ENCODE results near the gene ZBTB18.

ZBTB18 gene

GRCh38 chr1:244048256-244049161 is 2.6 kb upstream of the ZBTB18 start:
- no peak for TF ChIP-seq POLR2A (IDR thresholded peaks at IDR 0.05; ENCODE audit: low read length)
- no peak for TF ChIP-seq GATA1 (IDR thresholded peaks at IDR 0.05; ENCODE audit: low read depth, low read length)

GRCh38 chr1:244049162-244050013 is 1.7 kb upstream of the ZBTB18 start:
- TF ChIP-seq POLR2A (IDR thresholded peaks at IDR 0.05; ENCODE audit: low read length) (no peak), GATA1 (IDR thresholded peaks at IDR 0.05; ENCODE audit: low read depth, low read length) (no peak)
- peak; percentile 61 to 71 for DNase-seq

More at GRCh38 chr1:244048256-244049161, 2.6 kb upstream of the ZBTB18 start:
- DNase-seq, result peak; percentile 99

GRCh38 chr1:244050014-244050834 is 859 bp upstream of the ZBTB18 start:
- TF ChIP-seq POLR2A (IDR thresholded peaks at IDR 0.05; ENCODE audit: low read length) (no peak), GATA1 (IDR thresholded peaks at IDR 0.05; ENCODE audit: low read depth, low read length) (no peak)
- peak; percentile 37 to 45 for DNase-seq

- DNase-seq, result peak; percentile 48 to 71
- TF ChIP-seq POLR2A (IDR thresholded peaks at IDR 0.05; ENCODE audit: low read length), result no peak
- no peak for TF ChIP-seq GATA1 (IDR thresholded peaks at IDR 0.05; ENCODE audit: low read depth, low read length)
Observed at GRCh38 chr1:244052016-244052727, 1.1 kb downstream of the ZBTB18 start.

- TF ChIP-seq GATA1 (IDR thresholded peaks at IDR 0.05; ENCODE audit: low read depth, low read length), result no peak
- no peak for TF ChIP-seq POLR2A (IDR thresholded peaks at IDR 0.05; ENCODE audit: low read length)
- DNase-seq, result no peak
Observed at GRCh38 chr1:244052728-244053312, 1.7 kb downstream of the ZBTB18 start.

GRCh38 chr1:244053831-244054230 is 2.7 kb downstream of the ZBTB18 start:
- TF ChIP-seq GATA1 (IDR thresholded peaks at IDR 0.05; ENCODE audit: low read depth, low read length) (no peak), POLR2A (IDR thresholded peaks at IDR 0.05; ENCODE audit: low read length) (no peak)
- no peak for DNase-seq

- no peak for DNase-seq
- TF ChIP-seq GATA1 (IDR thresholded peaks at IDR 0.05; ENCODE audit: low read depth, low read length) (no peak), POLR2A (IDR thresholded peaks at IDR 0.05; ENCODE audit: low read length) (no peak)
Observed at GRCh38 chr1:244054247-244054923, 3.3 kb downstream of the ZBTB18 start.

GRCh38 chr1:244054924-244055263 is 3.8 kb downstream of the ZBTB18 start:
- no peak for DNase-seq
- no peak for TF ChIP-seq POLR2A (IDR thresholded peaks at IDR 0.05; ENCODE audit: low read length)
- no peak for TF ChIP-seq GATA1 (IDR thresholded peaks at IDR 0.05; ENCODE audit: low read depth, low read length)

GRCh38 chr1:244056577-244056976 is 5.5 kb downstream of the ZBTB18 start:
- no peak for DNase-seq
- TF ChIP-seq GATA1 (IDR thresholded peaks at IDR 0.05; ENCODE audit: low read depth, low read length) (no peak), POLR2A (IDR thresholded peaks at IDR 0.05; ENCODE audit: low read length) (no peak)

- no peak for DNase-seq
- TF ChIP-seq POLR2A (IDR thresholded peaks at IDR 0.05; ENCODE audit: low read length) (no peak), GATA1 (IDR thresholded peaks at IDR 0.05; ENCODE audit: low read depth, low read length) (no peak)
Observed at GRCh38 chr1:244057474-244058385, 6.6 kb downstream of the ZBTB18 start.

GRCh38 chr1:244060117-244060516 is 9.0 kb downstream of the ZBTB18 start:
- TF ChIP-seq POLR2A (IDR thresholded peaks at IDR 0.05; ENCODE audit: low read length) (no peak), GATA1 (IDR thresholded peaks at IDR 0.05; ENCODE audit: low read depth, low read length) (no peak)
- no peak for DNase-seq
